Fibroblast of villous mesenchyme (primary cell): Measurements from ENCODE around the gene RAPGEF5. TPM values are rescaled to one million over a fixed set of nuclear protein-coding genes. Genes with fewer than 3 reads are reported as not detected.

Source experiments
- DNase-seq: peaks from one replicate; pipeline ENCODE4 v3.0.0-alpha.2; 2010; ENCODE audit warnings: low read depth
- H3K4me3 ChIP-seq: 2 replicates; pipeline ENCODE4 v1.5.1; 2011; ENCODE audit warnings: low read depth, mild to moderate bottlenecking, low read length
- CTCF ChIP-seq: IDR thresholded peaks from 2 replicates; pipeline ENCODE4 v1.5.1; 2012; ENCODE audit warnings: low read depth, mild to moderate bottlenecking, low read length; ENCODE audit not compliant: insufficient read depth
- total RNA-seq: library from RNA; depleted of rRNA; stranded (reverse); fragments of >200 nt; gene quantifications from 2 replicates; pipeline ENCODE4 v1.2.3, GENCODE V29; 2012

RAPGEF5 gene
- total RNA-seq, 1 donor = 0.86 TPM

GRCh38 chr7:22138886-22139285, 218.1 kb downstream of the RAPGEF5 start:
- no peak overlapping the region for H3K4me3 ChIP-seq
- no peak for DNase-seq
- no peak for TF ChIP-seq CTCF

GRCh38 chr7:22138106-22138505, 218.8 kb downstream of the RAPGEF5 start:
- DNase-seq = no peak
- TF ChIP-seq CTCF = no peak
- H3K4me3 ChIP-seq = no peak overlapping the region

- peak; percentile 6 for DNase-seq
- no peak overlapping the region for H3K4me3 ChIP-seq
- no peak for TF ChIP-seq CTCF
These were observed 219.5 kb downstream of the RAPGEF5 start for GRCh38 chr7:22137466-22137865.

- DNase-seq = peak; percentile 12
- no peak for TF ChIP-seq CTCF
- no peak overlapping the region for H3K4me3 ChIP-seq
These were observed 219.9 kb downstream of the RAPGEF5 start for GRCh38 chr7:22137026-22137425.

GRCh38 chr7:22129819-22130580, 227.0 kb downstream of the RAPGEF5 start:
- H3K4me3 ChIP-seq = no peak overlapping the region
- DNase-seq = no peak
- no peak for TF ChIP-seq CTCF

- H3K4me3 ChIP-seq = no peak overlapping the region
- no peak for TF ChIP-seq CTCF
- DNase-seq = no peak
These were observed 227.8 kb downstream of the RAPGEF5 start for GRCh38 chr7:22129166-22129565.

- H3K4me3 ChIP-seq = no peak overlapping the region
- TF ChIP-seq CTCF = no peak
- no peak for DNase-seq
These were observed 228.4 kb downstream of the RAPGEF5 start for GRCh38 chr7:22128528-22128920.
